ENCODE measurements around the gene BDP1.
"Not testable (repeated sequence)": the region's sequence is repeated elsewhere in the genome, so short reads cannot be mapped to it uniquely, and the experiment has no call there.

Gene BDP1

GRCh38 chr5:71571811-71572210 lies 116.4 kb downstream of the BDP1 start:
- not testable (repeated sequence) for DNase-seq (ENCODE audit: low read depth, low spot score)

- DNase-seq (ENCODE audit: low read depth, low spot score), result no peak
These were observed 118.1 kb downstream of the BDP1 start for GRCh38 chr5:71573591-71573990.

GRCh38 chr5:71575588-71575987 lies 120.1 kb downstream of the BDP1 start:
- DNase-seq (ENCODE audit: low read depth, low spot score), result not testable (repeated sequence)

- DNase-seq (ENCODE audit: low read depth, low spot score), result no peak
These were observed 120.8 kb downstream of the BDP1 start for GRCh38 chr5:71576241-71576640.

- not testable (repeated sequence) for DNase-seq (ENCODE audit: low read depth, low spot score)
These were observed 122.4 kb downstream of the BDP1 start for GRCh38 chr5:71577839-71578238.

GRCh38 chr5:71582945-71583584 lies 127.6 kb downstream of the BDP1 start:
- DNase-seq (ENCODE audit: low read depth, low spot score), result no peak

- no peak for DNase-seq (ENCODE audit: low read depth, low spot score)
These were observed 130.8 kb downstream of the BDP1 start for GRCh38 chr5:71586052-71586940.

GRCh38 chr5:71586941-71587765 lies 131.7 kb downstream of the BDP1 start, which contains the start of gene MCCC2:
TSS of gene MCCC2 (plus strand) at chr5:71587340. CDS start at chr5:71587426, 86 bp downstream.
- DNase-seq (ENCODE audit: low read depth, low spot score), result peak; percentile 92

GRCh38 chr5:71587766-71588532 lies 132.5 kb downstream of the BDP1 start:
- DNase-seq (ENCODE audit: low read depth, low spot score), result no peak

- DNase-seq (ENCODE audit: low read depth, low spot score), result no peak
These were observed 133.1 kb downstream of the BDP1 start for GRCh38 chr5:71588533-71588885.

GRCh38 chr5:71589903-71590302 lies 134.5 kb downstream of the BDP1 start:
- DNase-seq (ENCODE audit: low read depth, low spot score), result no peak

- no peak for DNase-seq (ENCODE audit: low read depth, low spot score)
These were observed 135.6 kb downstream of the BDP1 start for GRCh38 chr5:71591100-71591499.

- DNase-seq (ENCODE audit: low read depth, low spot score), result no peak
These were observed 140.7 kb downstream of the BDP1 start for GRCh38 chr5:71596169-71596568.

GRCh38 chr5:71597001-71597400 lies 141.6 kb downstream of the BDP1 start:
- no peak for DNase-seq (ENCODE audit: low read depth, low spot score)

GRCh38 chr5:71600783-71601182 lies 145.3 kb downstream of the BDP1 start:
- no peak for DNase-seq (ENCODE audit: low read depth, low spot score)

GRCh38 chr5:71601222-71602026 lies 146.0 kb downstream of the BDP1 start:
- DNase-seq (ENCODE audit: low read depth, low spot score), result peak; percentile 47

- DNase-seq (ENCODE audit: low read depth, low spot score), result not testable (repeated sequence)
These were observed 154.5 kb downstream of the BDP1 start for GRCh38 chr5:71609916-71610315.

- no peak for DNase-seq (ENCODE audit: low read depth, low spot score)
These were observed 160.4 kb downstream of the BDP1 start for GRCh38 chr5:71615809-71616208.
